Kidney (tissue), 14 donors: ENCODE measurements around the gene PFDN6. TPM values are rescaled to one million over a fixed set of nuclear protein-coding genes. Genes with fewer than 3 reads are reported as not detected.

Experiments used
- DNase-seq, 5 donors: peaks; one replicate each; pipeline ENCODE4 v3.0.0-alpha.2; 2013 to 2020
- FAIRE-seq: peaks from 2 replicates; lab custom pipeline; 2012; peaks lifted over from hg19 to GRCh38; lab: Jason Lieb, UNC
- H3K27ac ChIP-seq, 2 donors: one replicate each; pipeline ENCODE4 v1.7.0; 2013; ENCODE audit warnings: low read depth in 2 of 2, low read length in 2 of 2, inconsistent platforms in 1 of 2
- H3K27me3 ChIP-seq: one replicate; pipeline ENCODE4 v1.7.1; 2013; ENCODE audit warnings: low read length, inconsistent platforms; ENCODE audit not compliant: control insufficient read depth, insufficient read depth
- H3K36me3 ChIP-seq, 3 donors: one replicate each; pipeline versions ENCODE4 v1.7.0 to v1.7.1; 2013; ENCODE audit warnings: low read length in 3 of 3, control low read depth in 1 of 3, inconsistent platforms in 1 of 3; ENCODE audit not compliant: insufficient read depth in 3 of 3, control insufficient read depth in 2 of 3
- H3K4me1 ChIP-seq, 3 donors: one replicate each; pipeline versions ENCODE4 v1.7.0 to v1.7.1; 2013; ENCODE audit warnings: low read length in 3 of 3, inconsistent platforms in 1 of 3, low read depth in 1 of 3; ENCODE audit not compliant: control insufficient read depth in 2 of 3, insufficient read depth in 2 of 3
- H3K4me3 ChIP-seq, 3 donors: one replicate each; pipeline versions ENCODE4 v1.7.0 to v1.8.1; 2013; ENCODE audit warnings: low read length in 3 of 3, control low read depth in 1 of 3, inconsistent platforms in 1 of 3
- H3K9ac ChIP-seq, 3 donors: one replicate each; pipeline versions ENCODE4 v1.7.0 to v1.7.1; 2013; ENCODE audit warnings: low read length in 3 of 3, control low read depth in 1 of 3, inconsistent platforms in 1 of 3
- H3K9me3 ChIP-seq, 3 donors: one replicate each; pipeline versions ENCODE4 v1.7.0 to v1.7.1; 2013; ENCODE audit warnings: low read length in 3 of 3, control low read depth in 1 of 3, inconsistent platforms in 1 of 3; ENCODE audit not compliant: control insufficient read depth in 2 of 3, insufficient read depth in 1 of 3
- CTCF ChIP-seq: IDR thresholded peaks from 3 replicates; pipeline ENCODE4 v1.5.1; 2012; ENCODE audit warnings: mild to moderate bottlenecking, moderate library complexity, borderline replicate concordance; ENCODE audit not compliant: insufficient read depth; ENCODE audit errors: extremely low read depth
- intact Hi-C: fragments of 100-400 bp; cut with DNase I; formaldehyde crosslinking; loops from one replicate; pipeline ENCODE4 v1.11.1; 2022
- polyA plus RNA-seq: library from polyadenylated mRNA; stranded (reverse); fragments of 350-450 nt; fragmentation: Illumina TruSeq; extraction: RNeasy Lipid Tissue Mini Kit (QIAGEN cat#74804); gene quantifications from one replicate; pipeline ENCODE4 v1.2.3, GENCODE V29; 2014; ENCODE audit warnings: low read depth, low replicate concordance; ENCODE audit not compliant: insufficient read depth
- total RNA-seq: library from RNA; stranded (reverse); fragmentation: NEBNext Ultra II Directional; extraction: Animal tissue kit (Norgen Biotek cat#: 25700); gene quantifications from one replicate; pipeline ENCODE4 v1.2.1, GENCODE V29; 2021
- donor health status: control.
- donor health status: control.
- donor health status: control.
- donor health status: control.
- donor health status: control.
- donor health status: DM: yes; HTN: yes; CAD: no.
- donor health status: Normal renal cell carcinoma (clear cell type).

The PFDN6 gene
- total and polyA plus RNA-seq, 2 donors from 2014 or later, result 46.8 to 159 TPM

GRCh38 chr6:33318426-33319073 is 29.1 kb downstream of the PFDN6 start:
- peaks cover 5 to 17% (median 11%) of the 10 kb centered on the region in 3 donors for H3K36me3 ChIP-seq
- H3K4me3 ChIP-seq, result peak overlapping the region in 2 of 3 donors; percentile 57 to 77
- no peak for DNase-seq
- H3K4me1 ChIP-seq, result peaks cover 0 to 35% (median 13%) of the 10 kb centered on the region in 3 donors
- intact Hi-C loops, result no loop called here
- TF ChIP-seq CTCF, result no peak
- peak overlapping the region; percentile 45 to 52 for H3K27ac ChIP-seq
- peak overlapping the region in 2 of 3 donors; percentile 30 to 58 for H3K9ac ChIP-seq
- no peaks in the 10 kb centered on the region for H3K9me3 ChIP-seq
- FAIRE-seq, result no peak
- no peaks in the 10 kb centered on the region for H3K27me3 ChIP-seq

- FAIRE-seq, result no peak
- TF ChIP-seq CTCF, result no peak
Observed at GRCh38 chr6:33319939-33320314, 30.5 kb downstream of the PFDN6 start.

GRCh38 chr6:33320315-33321181 is 31.1 kb downstream of the PFDN6 start:
- Histone ChIP-seq H3K9me3 (no peaks in the 10 kb centered on the region), H3K9ac (no peak overlapping the region), H3K4me3 (no peak overlapping the region), H3K4me1 (peaks cover 0 to 29% (median 21%) of the 10 kb centered on the region in 3 donors), H3K27ac (no peak overlapping the region), H3K36me3 (peaks cover 5 to 17% (median 11%) of the 10 kb centered on the region in 3 donors), H3K27me3 (no peaks in the 10 kb centered on the region)
- DNase-seq (peak in 3 of 5 donors; percentile 22 to 61 (median 22)), FAIRE-seq (no peak)
- intact Hi-C loops, result no loop called here
- no peak for TF ChIP-seq CTCF

More at GRCh38 chr6:33319939-33320314, 30.5 kb downstream of the PFDN6 start:
- Histone ChIP-seq H3K4me1 (peaks cover 0 to 34% (median 21%) of the 10 kb centered on the region in 3 donors), H3K27me3 (no peaks in the 10 kb centered on the region), H3K4me3 (no peak overlapping the region), H3K27ac (no peak overlapping the region), H3K9ac (no peak overlapping the region), H3K36me3 (peaks cover 5 to 17% (median 11%) of the 10 kb centered on the region in 3 donors), H3K9me3 (no peaks in the 10 kb centered on the region)
- DNase-seq, result no peak
- intact Hi-C loops, result no loop called here
